HG02981 (cell line): ENCODE results near the gene MEAK7.

Source experiments
- ATAC-seq: cut with Tn5 transposase; IDR thresholded peaks from one replicate; pipeline ENCODE4 v1.9.1; 2021; ENCODE audit warnings: mild to moderate bottlenecking, moderate library complexity; ENCODE audit not compliant: unreplicated experiment

MEAK7 gene

GRCh38 chr16:84513666-84514065 lies 9.2 kb upstream of the MEAK7 start:
- no peak for ATAC-seq

DNA sequence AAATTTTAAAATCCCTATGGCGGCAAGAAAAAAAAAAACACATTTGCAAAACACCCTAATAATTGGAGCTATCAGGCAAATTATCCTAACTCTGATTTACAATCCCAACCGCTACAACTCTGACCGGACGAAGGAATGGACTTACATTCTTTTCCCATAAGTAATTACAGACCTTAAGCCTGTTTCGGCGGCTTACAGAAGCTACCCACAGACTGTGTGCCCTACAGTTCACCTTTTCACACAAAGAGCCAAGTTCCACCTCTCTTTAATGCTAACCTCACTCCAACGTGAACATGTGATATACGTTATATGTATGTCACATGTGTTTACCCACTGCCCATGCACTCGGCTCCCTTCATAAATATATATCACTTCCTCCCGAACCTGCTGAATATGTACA lies 8.7 kb upstream of the MEAK7 start:
- ATAC-seq: no peak

DNA sequence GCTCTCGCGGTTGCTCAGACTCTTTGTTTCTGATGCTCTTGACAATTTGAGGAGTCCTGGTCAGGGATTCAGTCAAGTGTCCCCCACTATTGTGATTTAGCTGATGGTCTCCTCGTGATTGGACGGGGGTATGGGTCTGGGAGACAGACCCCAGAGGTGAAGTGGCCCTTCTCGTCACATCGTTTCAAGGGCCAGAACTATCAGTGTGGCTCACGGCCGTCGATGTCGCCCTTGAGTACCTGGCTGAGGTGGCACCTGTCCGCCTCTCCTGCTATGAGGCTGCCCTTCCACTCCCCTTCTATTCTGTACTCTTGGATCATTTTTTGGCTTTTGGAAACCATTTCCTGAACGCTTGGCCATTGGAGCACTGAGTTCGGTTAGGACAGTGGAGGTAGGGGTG lies 7.4 kb upstream of the MEAK7 start:
- no peak for ATAC-seq

GRCh38 chr16:84511180-84511800 lies 6.8 kb upstream of the MEAK7 start:
- ATAC-seq: no peak

GRCh38 chr16:84509032-84509950 lies 4.8 kb upstream of the MEAK7 start:
- no peak for ATAC-seq

GRCh38 chr16:84508502-84508901 lies 4.0 kb upstream of the MEAK7 start:
- ATAC-seq: no peak

DNA sequence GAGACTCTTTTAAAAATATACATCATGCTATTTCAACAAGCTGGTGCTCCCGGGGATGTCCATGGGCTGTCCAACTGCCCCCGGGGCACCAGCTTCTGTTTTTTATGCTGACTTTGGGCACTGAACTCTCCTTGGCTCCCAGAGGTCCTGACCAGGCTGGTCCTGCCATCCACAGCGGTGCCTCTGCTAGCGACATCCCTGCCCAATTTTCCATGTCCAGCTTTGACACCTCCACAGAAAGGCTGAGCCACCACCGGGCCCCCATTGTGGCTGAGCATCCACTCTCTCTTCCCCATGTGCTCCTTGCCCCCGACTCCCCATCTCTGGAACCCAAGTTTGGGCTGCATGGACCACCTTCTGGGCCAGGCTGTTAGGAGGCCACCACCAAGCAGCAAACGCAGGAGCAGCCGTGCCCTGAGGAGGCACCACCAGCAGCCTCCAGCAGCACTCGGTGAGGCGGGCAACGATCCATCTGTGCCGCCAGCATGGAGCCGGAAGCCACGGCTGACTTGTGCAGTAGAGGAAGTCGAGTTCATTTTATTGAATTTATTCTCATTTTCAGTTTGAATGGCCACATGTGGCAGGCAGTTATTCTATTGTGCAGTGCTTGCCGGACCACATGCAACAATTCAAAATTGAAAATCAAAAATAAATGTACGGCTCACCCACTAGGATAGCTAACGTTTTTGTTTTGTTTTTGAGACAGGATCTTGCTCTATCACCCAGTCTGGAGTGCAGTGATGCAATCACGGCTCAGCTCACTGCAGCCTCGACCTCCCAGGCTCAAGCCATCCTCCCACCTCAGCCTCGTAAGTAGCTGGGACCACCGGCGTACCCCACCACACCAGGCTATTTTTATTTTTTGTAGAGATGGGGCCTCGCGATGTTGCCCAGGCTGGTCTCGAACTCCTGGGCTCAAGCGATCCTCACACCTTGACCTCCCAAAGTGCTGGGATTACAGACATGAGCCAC lies 2.8 kb upstream of the MEAK7 start:
- no peak for ATAC-seq

DNA sequence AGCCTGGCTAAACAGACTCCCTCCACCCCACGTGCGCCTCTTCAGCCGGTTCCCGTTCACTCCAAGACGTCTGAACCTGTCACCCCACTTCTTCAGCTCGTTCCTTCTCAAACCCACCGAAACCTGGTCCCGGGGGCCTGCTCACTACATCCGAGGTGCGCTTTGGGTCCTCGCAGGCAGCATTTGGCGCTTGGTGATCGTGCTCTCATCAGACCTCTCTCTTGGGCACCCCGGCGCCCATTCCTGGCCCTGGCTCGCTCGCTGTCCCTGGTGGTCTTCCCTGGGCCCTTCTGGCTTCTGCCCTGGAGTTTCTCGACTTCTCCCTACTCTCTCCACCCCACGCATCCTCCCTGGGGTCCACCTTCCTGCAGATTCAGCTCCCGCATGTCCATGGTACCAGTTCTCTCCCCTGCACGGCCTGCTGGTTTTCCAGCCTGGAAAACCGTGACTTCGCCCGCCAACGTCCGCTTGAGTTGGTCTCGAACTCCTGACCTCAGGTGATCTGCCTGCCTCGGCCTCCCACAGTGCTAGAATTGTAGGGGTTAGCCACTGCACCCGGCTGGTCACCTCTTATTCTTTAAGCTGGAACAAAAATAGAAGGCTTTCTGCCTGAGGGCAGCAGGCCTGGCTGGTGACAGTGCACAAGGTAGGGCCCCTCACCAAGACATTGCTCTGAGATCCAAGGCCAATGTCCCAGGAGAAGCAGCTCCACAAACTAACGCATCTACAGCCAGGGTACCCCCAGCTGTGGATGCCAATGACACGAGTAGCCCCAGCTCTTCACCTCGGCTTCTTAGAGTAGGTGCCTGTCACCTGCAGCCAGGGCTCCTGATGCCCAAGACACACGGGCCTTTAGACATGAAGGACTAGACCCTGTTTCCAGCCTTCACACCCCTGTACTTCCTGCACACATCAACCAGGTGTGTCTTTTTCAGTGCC lies 1.1 kb upstream of the MEAK7 start:
- no peak for ATAC-seq

DNA sequence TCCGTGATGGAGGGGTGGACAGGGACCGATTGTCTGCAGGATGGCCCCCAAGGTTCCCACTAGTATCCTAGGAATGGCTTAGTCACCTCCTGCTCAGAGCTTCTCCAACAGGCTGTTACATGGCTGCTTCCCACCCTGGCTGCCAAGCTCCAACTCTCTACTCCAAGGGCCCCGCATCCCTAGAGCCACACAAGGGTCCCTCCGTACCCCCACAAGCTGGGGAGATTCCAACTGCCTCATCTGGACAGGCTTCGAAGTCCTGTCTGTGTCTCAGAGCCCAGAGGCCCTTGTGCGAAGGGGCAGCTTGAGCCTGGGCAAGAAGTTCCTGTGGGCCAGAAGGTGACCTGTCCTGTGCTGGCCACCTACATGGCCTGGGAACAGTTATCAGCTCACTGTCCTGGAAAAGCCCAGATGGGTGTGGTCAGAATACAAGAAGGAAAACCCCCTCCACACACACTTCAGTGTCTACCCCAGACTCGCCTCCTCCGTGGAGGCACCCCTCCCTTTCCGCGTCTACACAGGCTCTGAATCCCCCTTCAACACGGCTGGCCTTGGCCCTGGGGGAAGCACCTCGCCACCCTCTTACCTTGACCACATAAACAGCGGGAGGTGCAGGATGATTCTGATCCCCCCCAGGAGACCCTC lies 586 bp downstream of the MEAK7 start:
- no peak for ATAC-seq

- ATAC-seq: no peak
These were observed 1.9 kb downstream of the MEAK7 start for GRCh38 chr16:84502581-84502980.

GRCh38 chr16:84502075-84502474 lies 2.4 kb downstream of the MEAK7 start:
- ATAC-seq: no peak

DNA sequence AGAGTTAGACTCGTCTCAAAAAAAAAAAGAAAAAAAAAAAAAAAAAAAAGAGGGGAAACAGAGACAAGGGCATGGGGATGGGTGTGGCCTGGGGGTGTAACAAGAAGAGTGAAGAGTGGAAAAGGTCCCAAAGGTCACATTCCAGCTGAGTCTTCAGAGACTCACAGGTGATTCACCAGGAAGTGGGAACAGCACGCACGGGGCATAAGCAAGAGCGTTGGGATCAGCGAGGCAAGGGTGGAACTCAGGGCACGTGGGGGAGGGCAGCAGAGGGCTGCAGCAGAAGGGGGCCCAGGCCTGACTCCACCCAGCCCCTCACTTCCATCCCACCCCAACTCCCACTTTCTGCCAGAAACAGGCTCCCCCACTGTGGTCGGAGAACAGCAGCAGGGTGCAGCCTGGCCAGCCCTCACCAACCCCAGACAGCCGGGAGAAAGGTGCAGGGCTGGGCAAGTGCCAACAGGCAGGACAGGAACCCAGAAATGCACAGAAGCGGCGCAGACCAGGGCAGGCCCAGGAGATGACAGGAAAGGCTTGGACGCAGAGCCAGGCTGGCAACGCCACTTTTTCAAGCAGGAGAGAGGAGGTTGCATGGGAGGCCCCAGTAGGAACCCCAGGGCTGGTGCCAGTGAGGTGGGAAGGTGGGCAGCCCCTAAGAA lies 3.3 kb downstream of the MEAK7 start:
- ATAC-seq: no peak

DNA sequence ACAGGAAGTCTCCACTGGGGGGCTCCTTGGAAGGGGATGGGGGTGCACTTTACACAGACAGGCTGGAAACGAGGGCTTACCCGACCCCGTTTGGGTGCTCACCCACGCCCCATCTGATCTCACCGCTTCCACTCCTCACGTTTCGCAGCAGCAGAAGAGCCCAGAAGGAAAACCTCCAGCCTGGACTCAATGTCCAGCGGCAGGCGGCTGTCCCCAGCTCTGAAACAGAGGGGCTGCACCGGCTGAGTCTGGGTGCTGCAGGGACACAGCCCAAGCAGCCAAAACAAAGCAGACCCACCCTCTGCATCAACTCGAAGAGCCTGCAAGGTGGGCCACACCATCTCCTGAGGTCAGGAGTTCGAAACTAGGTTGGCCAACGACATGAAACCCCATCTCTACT lies 3.9 kb downstream of the MEAK7 start:
- ATAC-seq: no peak

DNA sequence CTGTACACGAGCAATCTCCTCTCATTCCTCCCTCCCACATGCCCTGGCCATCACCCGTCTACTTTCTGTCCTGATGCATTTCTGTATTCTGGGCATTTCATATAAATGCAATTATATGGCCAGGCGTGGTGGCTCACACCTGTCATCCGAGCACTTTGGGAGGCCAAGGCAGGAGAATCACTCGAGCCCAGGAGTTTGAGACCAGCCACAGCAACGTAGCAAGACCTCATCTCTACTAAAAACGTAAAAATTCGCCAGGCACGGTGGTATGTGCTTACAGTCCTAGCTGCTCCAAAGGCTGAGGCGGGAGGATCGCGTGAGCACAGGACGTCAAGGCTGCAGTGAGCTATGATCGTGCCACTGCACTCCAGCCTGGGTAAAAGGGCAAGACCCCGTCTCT lies 4.8 kb downstream of the MEAK7 start:
- ATAC-seq: no peak

GRCh38 chr16:84498859-84499620 lies 5.4 kb downstream of the MEAK7 start:
- ATAC-seq: no peak

GRCh38 chr16:84498223-84498610 lies 6.2 kb downstream of the MEAK7 start:
- no peak for ATAC-seq

- ATAC-seq: no peak
These were observed 6.8 kb downstream of the MEAK7 start for GRCh38 chr16:84497418-84498222.

GRCh38 chr16:84496991-84497390 lies 7.5 kb downstream of the MEAK7 start:
- ATAC-seq: no peak
